Measurements from ENCODE around the gene FBXW7.

DNA sequence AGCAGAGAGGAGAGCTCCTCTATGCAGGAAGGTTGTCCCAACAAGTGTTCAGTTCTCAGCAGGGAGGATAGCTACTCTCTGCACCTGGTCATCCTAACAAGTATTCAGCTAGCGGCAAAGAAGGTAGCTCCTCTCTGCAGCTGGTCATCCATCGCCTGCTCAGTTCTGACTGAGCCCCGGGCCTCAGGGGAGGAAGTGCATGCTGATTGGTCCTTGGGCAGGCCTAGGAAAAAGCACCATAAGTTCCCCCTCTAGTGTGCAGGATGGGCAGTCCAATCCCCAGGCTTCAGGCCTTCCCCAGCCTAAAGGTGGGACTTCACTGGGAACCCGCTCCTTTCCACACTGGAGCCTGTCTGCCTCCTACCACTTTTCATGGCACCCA, 4.4 kb upstream of the FBXW7 start:
- TF ChIP-seq, protein P1, sequence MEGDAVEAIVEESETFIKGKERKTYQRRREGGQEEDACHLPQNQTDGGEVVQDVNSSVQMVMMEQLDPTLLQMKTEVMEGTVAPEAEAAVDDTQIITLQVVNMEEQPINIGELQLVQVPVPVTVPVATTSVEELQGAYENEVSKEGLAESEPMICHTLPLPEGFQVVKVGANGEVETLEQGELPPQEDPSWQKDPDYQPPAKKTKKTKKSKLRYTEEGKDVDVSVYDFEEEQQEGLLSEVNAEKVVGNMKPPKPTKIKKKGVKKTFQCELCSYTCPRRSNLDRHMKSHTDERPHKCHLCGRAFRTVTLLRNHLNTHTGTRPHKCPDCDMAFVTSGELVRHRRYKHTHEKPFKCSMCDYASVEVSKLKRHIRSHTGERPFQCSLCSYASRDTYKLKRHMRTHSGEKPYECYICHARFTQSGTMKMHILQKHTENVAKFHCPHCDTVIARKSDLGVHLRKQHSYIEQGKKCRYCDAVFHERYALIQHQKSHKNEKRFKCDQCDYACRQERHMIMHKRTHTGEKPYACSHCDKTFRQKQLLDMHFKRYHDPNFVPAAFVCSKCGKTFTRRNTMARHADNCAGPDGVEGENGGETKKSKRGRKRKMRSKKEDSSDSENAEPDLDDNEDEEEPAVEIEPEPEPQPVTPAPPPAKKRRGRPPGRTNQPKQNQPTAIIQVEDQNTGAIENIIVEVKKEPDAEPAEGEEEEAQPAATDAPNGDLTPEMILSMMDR (IDR thresholded peaks at IDR 0.05), result no peak
- TF ChIP-seq POLR2AphosphoS5 (IDR thresholded peaks at IDR 0.05), result no peak

Data from breast epithelium (tissue), 3 donors.